ENCODE measurements around the gene NOS1AP. TPM values are rescaled to one million over a fixed set of nuclear protein-coding genes. Genes with fewer than 3 reads are reported as not detected.

The NOS1AP gene
- total and polyA plus RNA-seq, 4 donors, result 0.97 to 4.8 (median 3.0) TPM

DNA sequence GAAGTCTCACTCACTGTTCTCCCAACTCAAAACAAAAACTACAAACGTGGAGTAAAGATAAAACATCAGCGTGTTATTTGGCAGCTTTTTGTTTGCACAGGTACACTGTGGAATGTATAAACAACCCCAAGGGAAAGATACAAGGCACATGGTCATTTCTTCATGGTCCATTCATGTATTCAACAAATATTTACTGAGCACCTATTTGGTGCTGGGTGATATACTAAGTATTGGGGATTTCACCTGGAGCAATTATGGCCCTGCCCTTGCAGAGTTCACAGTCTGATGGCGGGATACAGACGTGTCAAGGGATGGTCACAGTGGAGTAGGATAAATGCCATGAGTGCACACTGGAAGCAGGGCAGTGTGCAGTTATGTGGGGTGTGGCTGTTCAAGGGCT is 171.1 kb downstream of the NOS1AP start:
- no peak for DNase-seq
- H3K27ac ChIP-seq (ENCODE audit: low read depth in 1 of 2, low read length in 2 of 2), result no peak overlapping the region
- no peak for ATAC-seq (ENCODE audit: low FRiP score)
- H3K4me1 ChIP-seq (ENCODE audit: control insufficient read depth in 1 of 2, insufficient read depth in 2 of 2, low read length in 2 of 2), result no peaks in the 10 kb centered on the region
- 80 to 85% methylated on average over 4 of the region's 4 CpGs for WGBS, 2 donors
- no peak overlapping the region for H3K4me3 ChIP-seq (ENCODE audit: low read length in 2 of 2)
- H3K36me3 ChIP-seq (ENCODE audit: control insufficient read depth in 1 of 2, insufficient read depth in 2 of 2, low read length in 1 of 2), result no peaks in the 10 kb centered on the region
- H3K27me3 ChIP-seq (ENCODE audit: control insufficient read depth in 1 of 2, insufficient read depth in 2 of 2, low read length in 1 of 2), result peaks cover 0 to 4% of the 10 kb centered on the region in 2 donors
- intact Hi-C loops (cut with DNase I), result no loop called here
- no peaks in the 10 kb centered on the region for H3K9me3 ChIP-seq (ENCODE audit: control insufficient read depth, low read length)

DNA sequence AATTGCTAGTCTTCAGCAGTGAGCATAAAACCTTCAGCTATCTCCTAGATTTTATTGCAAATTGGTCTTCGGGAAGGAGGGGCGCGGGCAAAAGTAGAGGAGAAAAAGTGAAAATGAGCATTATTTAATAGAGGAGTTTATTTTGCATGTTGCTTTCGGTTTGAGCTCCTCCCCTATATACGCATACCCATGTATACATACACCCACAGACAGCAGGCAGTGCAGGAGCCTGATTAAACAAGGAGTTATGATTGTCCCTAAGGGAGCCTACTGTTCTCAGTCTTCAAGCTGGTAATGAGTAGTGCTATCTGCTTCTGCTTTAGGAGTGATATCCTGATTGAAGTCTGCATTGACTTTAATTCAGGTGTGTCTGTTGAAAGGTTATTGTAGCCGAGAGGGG is 173.3 kb downstream of the NOS1AP start:
- no peaks in the 10 kb centered on the region for H3K9me3 ChIP-seq (ENCODE audit: control insufficient read depth, low read length)

DNA sequence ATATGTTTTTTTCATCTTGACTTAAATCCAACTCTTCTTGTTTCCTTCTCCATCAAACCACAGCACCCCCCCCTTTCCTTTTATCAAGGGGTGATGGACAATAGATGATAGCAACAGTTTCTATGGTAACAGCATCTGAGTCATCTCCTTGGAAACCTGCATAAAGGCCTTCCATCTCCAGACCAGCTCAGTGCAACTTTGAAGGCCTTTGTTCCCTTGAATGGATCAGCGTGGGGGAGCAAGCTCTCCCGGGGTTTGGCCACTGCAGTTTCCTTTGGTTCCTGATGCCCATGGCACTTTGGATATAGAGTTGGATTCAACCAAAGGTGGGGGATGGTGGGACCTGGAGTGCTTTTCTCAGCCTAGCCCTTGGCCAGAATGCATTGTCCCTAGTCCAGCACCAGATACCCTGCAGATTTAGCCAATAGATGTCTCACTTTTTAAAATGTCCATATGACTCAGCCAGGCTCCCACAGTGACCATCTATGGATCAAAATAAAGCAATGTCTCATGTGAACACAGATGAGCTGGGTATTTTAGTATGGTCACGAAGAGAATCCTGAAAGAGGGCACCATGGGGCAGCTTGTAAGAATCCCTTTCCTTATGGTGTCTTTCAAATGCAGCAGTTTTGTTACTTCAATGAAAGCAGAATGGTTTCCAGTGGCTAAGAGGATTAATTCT is 179.5 kb downstream of the NOS1AP start:
- intact Hi-C loops (cut with DNase I), result no loop called here
- H3K4me1 ChIP-seq (ENCODE audit: control insufficient read depth in 1 of 2, insufficient read depth in 2 of 2, low read length in 2 of 2), result no peaks in the 10 kb centered on the region
- H3K27ac ChIP-seq (ENCODE audit: low read depth in 1 of 2, low read length in 2 of 2), result no peak overlapping the region
- no peaks in the 10 kb centered on the region for H3K36me3 ChIP-seq (ENCODE audit: control insufficient read depth in 1 of 2, insufficient read depth in 2 of 2, low read length in 1 of 2)
- no peak for DNase-seq
- no peak overlapping the region for H3K4me3 ChIP-seq (ENCODE audit: low read length in 2 of 2)
- no peak for ATAC-seq (ENCODE audit: low FRiP score)
- H3K9me3 ChIP-seq (ENCODE audit: control insufficient read depth, low read length), result no peaks in the 10 kb centered on the region
- H3K27me3 ChIP-seq (ENCODE audit: control insufficient read depth in 1 of 2, insufficient read depth in 2 of 2, low read length in 1 of 2), result no peaks in the 10 kb centered on the region
- WGBS, 2 donors, result 80 to 89% methylated on average over 3 of the region's 3 CpGs

More for the DNA sequence above, 173.3 kb downstream of the NOS1AP start:
- WGBS, 2 donors, result 98% methylated on average over 6 of the region's 6 CpGs
- Histone ChIP-seq H3K27me3 (ENCODE audit: control insufficient read depth in 1 of 2, insufficient read depth in 2 of 2, low read length in 1 of 2) (peaks cover 0 to 4% of the 10 kb centered on the region in 2 donors), H3K36me3 (ENCODE audit: control insufficient read depth in 1 of 2, insufficient read depth in 2 of 2, low read length in 1 of 2) (no peaks in the 10 kb centered on the region), H3K27ac (ENCODE audit: low read depth in 1 of 2, low read length in 2 of 2) (no peak overlapping the region), H3K4me3 (ENCODE audit: low read length in 2 of 2) (no peak overlapping the region), H3K4me1 (ENCODE audit: control insufficient read depth in 1 of 2, insufficient read depth in 2 of 2, low read length in 2 of 2) (no peaks in the 10 kb centered on the region)
- intact Hi-C loops (cut with DNase I), result no loop called here
- ATAC-seq (ENCODE audit: low FRiP score) (no peak), DNase-seq (no peak)

- Histone ChIP-seq H3K27me3 (ENCODE audit: control insufficient read depth in 1 of 2, insufficient read depth in 2 of 2, low read length in 1 of 2) (no peaks in the 10 kb centered on the region), H3K4me3 (ENCODE audit: low read length in 2 of 2) (no peak overlapping the region), H3K36me3 (ENCODE audit: control insufficient read depth in 1 of 2, insufficient read depth in 2 of 2, low read length in 1 of 2) (no peaks in the 10 kb centered on the region), H3K9me3 (ENCODE audit: control insufficient read depth, low read length) (no peaks in the 10 kb centered on the region), H3K4me1 (ENCODE audit: control insufficient read depth in 1 of 2, insufficient read depth in 2 of 2, low read length in 2 of 2) (no peaks in the 10 kb centered on the region), H3K27ac (ENCODE audit: low read depth in 1 of 2, low read length in 2 of 2) (no peak overlapping the region)
- ATAC-seq (ENCODE audit: low FRiP score), result no peak
- intact Hi-C loops (cut with DNase I), result no loop called here
- DNase-seq, result no peak
- 87 to 88% methylated on average over 2 of the region's 2 CpGs for WGBS, 2 donors
These were observed 180.7 kb downstream of the NOS1AP start for GRCh38 chr1:162250004-162250730.

GRCh38 chr1:162251102-162251501 is 181.6 kb downstream of the NOS1AP start:
- no peak for DNase-seq
- H3K27ac ChIP-seq (ENCODE audit: low read depth in 1 of 2, low read length in 2 of 2), result no peak overlapping the region
- intact Hi-C loops (cut with DNase I), result no loop called here
- WGBS, 2 donors, result 93 to 95% methylated on average over 2 of the region's 2 CpGs
- no peaks in the 10 kb centered on the region for H3K4me1 ChIP-seq (ENCODE audit: control insufficient read depth in 1 of 2, insufficient read depth in 2 of 2, low read length in 2 of 2)
- H3K27me3 ChIP-seq (ENCODE audit: control insufficient read depth in 1 of 2, insufficient read depth in 2 of 2, low read length in 1 of 2), result no peaks in the 10 kb centered on the region
- H3K36me3 ChIP-seq (ENCODE audit: control insufficient read depth in 1 of 2, insufficient read depth in 2 of 2, low read length in 1 of 2), result no peaks in the 10 kb centered on the region
- no peak overlapping the region for H3K4me3 ChIP-seq (ENCODE audit: low read length in 2 of 2)
- H3K9me3 ChIP-seq (ENCODE audit: control insufficient read depth, low read length), result no peaks in the 10 kb centered on the region
- ATAC-seq (ENCODE audit: low FRiP score), result no peak

GRCh38 chr1:162252214-162252613 is 182.7 kb downstream of the NOS1AP start:
- no peaks in the 10 kb centered on the region for H3K36me3 ChIP-seq (ENCODE audit: control insufficient read depth in 1 of 2, insufficient read depth in 2 of 2, low read length in 1 of 2)
- ATAC-seq (ENCODE audit: low FRiP score) (no peak), DNase-seq (no peak)
- H3K9me3 ChIP-seq (ENCODE audit: control insufficient read depth, low read length), result no peaks in the 10 kb centered on the region
- H3K4me3 ChIP-seq (ENCODE audit: low read length in 2 of 2), result no peak overlapping the region
- WGBS, 2 donors, result 84 to 89% methylated on average over 2 of the region's 2 CpGs
- intact Hi-C loops (cut with DNase I), result no loop called here
- no peaks in the 10 kb centered on the region for H3K4me1 ChIP-seq (ENCODE audit: control insufficient read depth in 1 of 2, insufficient read depth in 2 of 2, low read length in 2 of 2)
- no peaks in the 10 kb centered on the region for H3K27me3 ChIP-seq (ENCODE audit: control insufficient read depth in 1 of 2, insufficient read depth in 2 of 2, low read length in 1 of 2)
- no peak overlapping the region for H3K27ac ChIP-seq (ENCODE audit: low read depth in 1 of 2, low read length in 2 of 2)

GRCh38 chr1:162253790-162254189 is 184.3 kb downstream of the NOS1AP start:
- no peak for ATAC-seq (ENCODE audit: low FRiP score)
- intact Hi-C loops (cut with DNase I), result no loop called here
- H3K27me3 ChIP-seq (ENCODE audit: control insufficient read depth in 1 of 2, insufficient read depth in 2 of 2, low read length in 1 of 2), result no peaks in the 10 kb centered on the region
- WGBS, 2 donors, result 96 to 97% methylated on average over 3 of the region's 3 CpGs
- no peak overlapping the region for H3K4me3 ChIP-seq (ENCODE audit: low read length in 2 of 2)
- no peaks in the 10 kb centered on the region for H3K36me3 ChIP-seq (ENCODE audit: control insufficient read depth in 1 of 2, insufficient read depth in 2 of 2, low read length in 1 of 2)
- no peak overlapping the region for H3K27ac ChIP-seq (ENCODE audit: low read depth in 1 of 2, low read length in 2 of 2)
- H3K4me1 ChIP-seq (ENCODE audit: control insufficient read depth in 1 of 2, insufficient read depth in 2 of 2, low read length in 2 of 2), result no peaks in the 10 kb centered on the region
- no peaks in the 10 kb centered on the region for H3K9me3 ChIP-seq (ENCODE audit: control insufficient read depth, low read length)
- DNase-seq, result no peak

- WGBS, 2 donors, result 78 to 89% methylated on average over 4 of the region's 4 CpGs
- no peak overlapping the region for H3K27ac ChIP-seq (ENCODE audit: low read depth in 1 of 2, low read length in 2 of 2)
These were observed 186.8 kb downstream of the NOS1AP start for GRCh38 chr1:162256287-162256686.

DNA sequence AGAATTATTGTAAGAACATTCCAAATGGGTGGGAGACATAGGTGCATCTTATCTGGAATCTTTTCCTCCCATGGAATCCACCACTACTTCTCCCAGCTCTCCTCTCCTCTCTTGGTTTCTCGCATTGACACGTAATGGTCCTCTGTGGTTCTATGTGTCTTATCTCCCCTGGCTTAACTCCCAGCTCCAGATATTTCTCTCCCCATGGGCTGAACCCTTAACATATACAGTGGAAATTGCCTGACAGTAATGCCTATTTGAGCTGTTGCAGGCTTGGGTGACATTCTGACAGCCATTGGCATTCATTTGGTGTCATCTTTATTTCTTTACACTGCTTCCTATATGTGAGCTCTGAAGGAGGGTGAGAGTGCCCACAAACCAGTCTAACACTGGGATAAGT is 188.9 kb downstream of the NOS1AP start:
- intact Hi-C loops (cut with DNase I), result no loop called here
- no peak overlapping the region for H3K27ac ChIP-seq (ENCODE audit: low read depth in 1 of 2, low read length in 2 of 2)
- H3K4me1 ChIP-seq (ENCODE audit: control insufficient read depth in 1 of 2, insufficient read depth in 2 of 2, low read length in 2 of 2), result no peaks in the 10 kb centered on the region
- no peak overlapping the region for H3K4me3 ChIP-seq (ENCODE audit: low read length in 2 of 2)
- no peaks in the 10 kb centered on the region for H3K36me3 ChIP-seq (ENCODE audit: control insufficient read depth in 1 of 2, insufficient read depth in 2 of 2, low read length in 1 of 2)
- H3K27me3 ChIP-seq (ENCODE audit: control insufficient read depth in 1 of 2, insufficient read depth in 2 of 2, low read length in 1 of 2), result no peaks in the 10 kb centered on the region
- ATAC-seq (ENCODE audit: low FRiP score) (no peak), DNase-seq (no peak)
- 93 to 97% methylated on average over 2 of the region's 2 CpGs for WGBS, 2 donors
- H3K9me3 ChIP-seq (ENCODE audit: control insufficient read depth, low read length), result no peaks in the 10 kb centered on the region

More at GRCh38 chr1:162256287-162256686, 186.8 kb downstream of the NOS1AP start:
- no peak for DNase-seq
- no peak for ATAC-seq (ENCODE audit: low FRiP score)
- Histone ChIP-seq H3K9me3 (ENCODE audit: control insufficient read depth, low read length) (no peaks in the 10 kb centered on the region), H3K36me3 (ENCODE audit: control insufficient read depth in 1 of 2, insufficient read depth in 2 of 2, low read length in 1 of 2) (no peaks in the 10 kb centered on the region), H3K27me3 (ENCODE audit: control insufficient read depth in 1 of 2, insufficient read depth in 2 of 2, low read length in 1 of 2) (no peaks in the 10 kb centered on the region), H3K4me3 (ENCODE audit: low read length in 2 of 2) (no peak overlapping the region), H3K4me1 (ENCODE audit: control insufficient read depth in 1 of 2, insufficient read depth in 2 of 2, low read length in 2 of 2) (no peaks in the 10 kb centered on the region)
- intact Hi-C loops (cut with DNase I), result no loop called here

Measured in aorta (tissue), 5 donors.